Pancreas (tissue), 10 donors: ENCODE measurements around the gene FAM222A. TPM values are rescaled to one million over a fixed set of nuclear protein-coding genes. Genes with fewer than 3 reads are reported as not detected.
A peak's percentile ranks its signal among the peaks of the same experiment; 100 is the strongest.

Experiments used
- ATAC-seq, 4 donors: fragments of 200-7000 bp; cut with Tn5 transposase; one replicate each; pipeline versions ENCODE4 v1.8.0 to v1.9.1; 2020; ENCODE audit warnings: mild to moderate bottlenecking in 4 of 4, moderate library complexity in 4 of 4
- DNase-seq, 6 donors: peaks; one replicate each; pipeline ENCODE4 v3.0.0-alpha.2; 2020
- FAIRE-seq: peaks from 2 replicates; lab custom pipeline; 2012; peaks lifted over from hg19 to GRCh38; lab: Jason Lieb, UNC
- H3K27ac ChIP-seq, 4 donors: fragments of 200-600 bp; sonication (generic); 1 replicate in 3 of 4; 2 replicates in 1 of 4; pipeline versions ENCODE4 v1.5.0 to v1.8.0; 2020
- H3K27me3 ChIP-seq, 4 donors: fragments of 200-600 bp; one replicate each; pipeline ENCODE4 v1.8.0; 2021
- H3K36me3 ChIP-seq, 3 donors: fragments of 200-600 bp; sonication (generic) in 1 of 3; one replicate each; pipeline versions ENCODE4 v1.5.0 to v1.8.0; 2020 to 2021
- H3K4me1 ChIP-seq, 3 donors: fragments of 200-600 bp; one replicate each; pipeline ENCODE4 v1.8.0; 2021
- H3K4me3 ChIP-seq, 4 donors: fragments of 200-600 bp; sonication (generic) in 2 of 4; one replicate each; pipeline versions ENCODE4 v1.5.0 to v1.8.0; 2020 to 2021
- H3K9me3 ChIP-seq, 4 donors: fragments of 200-600 bp; one replicate each; pipeline ENCODE4 v1.8.0; 2021
- WGBS, 2 donors: extraction: QIAGEN DNeasy Blood & Tissue Kit; methylation state at CpG; one replicate each; pipeline ENCODE4 v1.1.7; 2013; 5-methylcytosine and 5-hydroxymethylcytosine counted together
- intact Hi-C, 3 donors: fragments of 100-400 bp; cut with DNase I; formaldehyde crosslinking; loops; one replicate each; pipeline versions ENCODE4 v1.11.1 to v1.14.2; 2022
- polyA plus RNA-seq, 2 donors: library from polyadenylated mRNA; stranded (reverse); fragments of 200-250 nt; gene quantifications; one replicate each; pipeline ENCODE4 v1.2.3, GENCODE V29; 2013
- total RNA-seq, 6 donors: library from RNA; stranded (reverse); fragmentation: NEBNext Ultra II Directional in 4 of 6; extraction: Animal tissue kit (Norgen Biotek cat#: 25700) in 4 of 6; gene quantifications; one replicate each; pipeline versions ENCODE4 v1.2.1 to v1.2.4, GENCODE V29; 2021 to 2023
- TF ChIP-seq, protein P1 (sequence below), 4 donors: fragments of 200-600 bp; sonication (generic) in 3 of 4; IDR thresholded peaks; one replicate each; pipeline versions ENCODE4 v1.5.0 to v1.8.0; 2021; ENCODE audit warnings: antibody characterized with exemption in 4 of 4
- donor health status: healthy with polysubstance abuse.
- donor health status: DM: no; HTN: no; CAD: no; lungs with moderate emphysema.
- donor health status: DM: no; HTN: no; CAD: no.
- donor health status: control.
- donor health status: control.
- donor health status: Bipolar disorder and iron deficiency.
- donor health status: DM: yes; HTN: yes; CAD: no.
- donor health status: DM: no; HTN: no; CAD: no.
- donor health status: DM: no; HTN: no; CAD: no.
- donor health status: DM: yes; HTN: yes; CAD: no.

The FAM222A gene
- total and polyA plus RNA-seq, 8 donors = 2.1 to 14.6 (median 3.8) TPM

DNA sequence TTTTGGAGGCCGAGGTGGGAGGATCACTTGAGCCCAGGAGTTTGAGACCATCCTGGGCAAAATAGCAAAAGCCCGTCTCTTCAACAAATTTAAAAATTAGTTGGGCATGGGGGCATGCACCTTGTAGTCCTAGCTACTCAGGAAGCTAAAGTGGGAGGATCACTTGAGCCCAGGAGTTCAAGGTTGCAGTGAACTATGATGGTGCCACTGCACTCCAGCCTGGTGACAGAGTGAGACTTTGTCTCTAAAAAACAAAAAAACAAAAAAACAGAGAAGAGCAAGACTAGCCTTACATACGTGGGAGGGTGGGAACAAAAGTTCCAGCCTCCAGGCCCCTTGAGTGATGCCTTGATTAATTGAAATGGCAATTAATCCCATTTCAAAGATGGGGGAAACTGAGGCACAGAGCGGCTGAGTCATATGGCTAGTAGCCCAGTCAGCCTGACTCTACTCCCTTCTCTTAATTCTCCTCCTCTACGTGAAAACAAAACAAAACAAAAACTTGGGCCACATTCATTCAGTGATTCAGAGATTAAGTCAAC is 3.3 kb upstream of the FAM222A start:
- intact Hi-C loops = loop anchor here in 1 of 3 donors (10.0 kb wide), 1 partner anchor 105 kb away; no protein-coding TSS in a partner anchor
- TF ChIP-seq, protein P1, sequence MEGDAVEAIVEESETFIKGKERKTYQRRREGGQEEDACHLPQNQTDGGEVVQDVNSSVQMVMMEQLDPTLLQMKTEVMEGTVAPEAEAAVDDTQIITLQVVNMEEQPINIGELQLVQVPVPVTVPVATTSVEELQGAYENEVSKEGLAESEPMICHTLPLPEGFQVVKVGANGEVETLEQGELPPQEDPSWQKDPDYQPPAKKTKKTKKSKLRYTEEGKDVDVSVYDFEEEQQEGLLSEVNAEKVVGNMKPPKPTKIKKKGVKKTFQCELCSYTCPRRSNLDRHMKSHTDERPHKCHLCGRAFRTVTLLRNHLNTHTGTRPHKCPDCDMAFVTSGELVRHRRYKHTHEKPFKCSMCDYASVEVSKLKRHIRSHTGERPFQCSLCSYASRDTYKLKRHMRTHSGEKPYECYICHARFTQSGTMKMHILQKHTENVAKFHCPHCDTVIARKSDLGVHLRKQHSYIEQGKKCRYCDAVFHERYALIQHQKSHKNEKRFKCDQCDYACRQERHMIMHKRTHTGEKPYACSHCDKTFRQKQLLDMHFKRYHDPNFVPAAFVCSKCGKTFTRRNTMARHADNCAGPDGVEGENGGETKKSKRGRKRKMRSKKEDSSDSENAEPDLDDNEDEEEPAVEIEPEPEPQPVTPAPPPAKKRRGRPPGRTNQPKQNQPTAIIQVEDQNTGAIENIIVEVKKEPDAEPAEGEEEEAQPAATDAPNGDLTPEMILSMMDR (IDR thresholded peaks at IDR 0.05) = no peak
- Histone ChIP-seq H3K27ac (peak overlapping the region in 2 of 4 donors; percentile 40 to 42), H3K36me3 (no peaks in the 10 kb centered on the region), H3K4me3 (no peak overlapping the region), H3K9me3 (no peaks in the 10 kb centered on the region), H3K4me1 (peaks cover 0 to 26% (median 26%) of the 10 kb centered on the region in 3 donors), H3K27me3 (no peaks in the 10 kb centered on the region)
- no peak for ATAC-seq
- 76 to 88% methylated on average over 5 of the region's 5 CpGs for WGBS, 2 donors
- FAIRE-seq = no peak
- no peak for DNase-seq

GRCh38 chr12:109710747-109711595 is 2.7 kb upstream of the FAM222A start:
- H3K36me3 ChIP-seq = no peaks in the 10 kb centered on the region
- 74 to 79% methylated on average over 11 of the region's 11 CpGs for WGBS, 2 donors
- ATAC-seq (no peak), FAIRE-seq (no peak), DNase-seq (no peak)
- H3K9me3 ChIP-seq = no peaks in the 10 kb centered on the region
- TF ChIP-seq, protein P1 (IDR thresholded peaks at IDR 0.05) = no peak
- no peak overlapping the region for H3K4me3 ChIP-seq
- intact Hi-C loops = loop anchor here in 1 of 3 donors (10.0 kb wide), 1 partner anchor 106 kb away; no protein-coding TSS in a partner anchor
- H3K27ac ChIP-seq = peak overlapping the region in 2 of 4 donors; percentile 40 to 47
- peaks cover 0 to 26% (median 26%) of the 10 kb centered on the region in 3 donors for H3K4me1 ChIP-seq
- no peaks in the 10 kb centered on the region for H3K27me3 ChIP-seq

GRCh38 chr12:109711596-109712461 is 1.8 kb upstream of the FAM222A start:
- no peaks in the 10 kb centered on the region for H3K9me3 ChIP-seq
- H3K27me3 ChIP-seq = no peaks in the 10 kb centered on the region
- TF ChIP-seq, protein P1 (IDR thresholded peaks at IDR 0.05) = no peak
- no peak overlapping the region for H3K4me3 ChIP-seq
- DNase-seq (peak in 3 of 6 donors; percentile 59 to 80 (median 62)), FAIRE-seq (no peak), ATAC-seq (peak in 2 of 4 donors; percentile 1 to 6)
- intact Hi-C loops = loop anchor here in 1 of 3 donors (10.0 kb wide), 1 partner anchor 107 kb away; no protein-coding TSS in a partner anchor
- H3K36me3 ChIP-seq = no peaks in the 10 kb centered on the region
- H3K27ac ChIP-seq = peak overlapping the region in 2 of 4 donors; percentile 30 to 47
- WGBS, 2 donors = 11 to 17% methylated on average over 37 of the region's 37 CpGs
- H3K4me1 ChIP-seq = peaks cover 0 to 24% (median 22%) of the 10 kb centered on the region in 3 donors

DNA sequence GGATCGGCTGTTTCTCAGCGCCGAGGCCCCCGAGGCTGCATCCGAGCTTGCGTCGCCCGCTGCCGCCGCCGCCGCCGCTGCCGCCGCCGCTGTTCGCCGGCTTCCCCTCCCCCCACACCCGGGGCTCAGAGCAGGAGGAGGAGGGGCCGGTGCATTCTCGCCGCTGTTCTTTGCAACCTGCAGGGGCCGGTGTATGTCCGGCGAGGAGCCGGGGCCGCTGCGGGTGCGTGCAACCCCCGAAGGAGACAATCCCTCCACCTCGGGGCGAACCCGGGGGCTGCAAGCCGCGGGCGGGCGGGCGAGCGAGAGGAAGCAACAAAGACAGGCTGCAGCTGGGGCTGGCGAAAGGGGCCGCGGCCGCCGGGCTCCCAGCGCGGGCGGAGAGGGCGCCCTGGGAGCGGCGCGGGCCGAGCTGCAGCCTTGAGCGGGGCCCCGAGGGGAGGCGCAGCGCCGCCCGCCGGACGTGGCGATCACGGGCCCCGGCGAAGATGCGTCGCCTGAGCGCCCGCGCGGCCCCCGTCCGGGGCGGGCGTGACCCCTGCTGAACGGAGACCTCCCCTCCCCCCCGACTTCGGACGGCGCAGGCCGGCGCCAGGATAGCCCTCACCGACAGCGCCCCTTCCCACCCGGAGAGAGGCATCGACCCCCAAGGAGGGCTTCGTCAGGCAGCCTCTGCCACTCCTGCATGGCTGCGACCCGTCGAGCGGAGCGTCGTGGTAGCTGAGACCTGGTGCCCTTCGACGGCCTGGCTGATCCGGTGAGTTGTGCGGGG is 702 bp downstream of the FAM222A start:
- H3K4me1 ChIP-seq = peaks cover 0 to 15% (median 12%) of the 10 kb centered on the region in 3 donors
- peak; percentile 18 to 46 (median 37) for ATAC-seq
- peak overlapping the region in 3 of 4 donors; percentile 28 to 48 (median 44) for H3K27ac ChIP-seq
- H3K4me3 ChIP-seq = peak overlapping the region; percentile 51 to 69 (median 61)
- intact Hi-C loops = loop anchor here in 1 of 3 donors (10.0 kb wide), 1 partner anchor 110 kb away; no protein-coding TSS in a partner anchor
- H3K36me3 ChIP-seq = no peaks in the 10 kb centered on the region
- FAIRE-seq = no peak
- TF ChIP-seq, protein P1 (IDR thresholded peaks at IDR 0.05) = peak in 1 of 4 donors; percentile 3
- H3K27me3 ChIP-seq = no peaks in the 10 kb centered on the region
- WGBS, 2 donors = 1 to 2% methylated on average over 49 to 96 of the region's 96 CpGs
- no peaks in the 10 kb centered on the region for H3K9me3 ChIP-seq
- peak; percentile 71 to 87 (median 78) for DNase-seq
